Brain pericyte (primary cell): ENCODE data around the gene NUDT16L1.
"Not testable (repeated sequence)": the region's sequence is repeated elsewhere in the genome, so short reads cannot be mapped to it uniquely, and the experiment has no call there.

Experiments
- DNase-seq: peaks from one replicate; pipeline ENCODE4 v3.0.0-alpha.2; 2012; ENCODE audit warnings: low read depth, low spot score

Gene NUDT16L1

DNA sequence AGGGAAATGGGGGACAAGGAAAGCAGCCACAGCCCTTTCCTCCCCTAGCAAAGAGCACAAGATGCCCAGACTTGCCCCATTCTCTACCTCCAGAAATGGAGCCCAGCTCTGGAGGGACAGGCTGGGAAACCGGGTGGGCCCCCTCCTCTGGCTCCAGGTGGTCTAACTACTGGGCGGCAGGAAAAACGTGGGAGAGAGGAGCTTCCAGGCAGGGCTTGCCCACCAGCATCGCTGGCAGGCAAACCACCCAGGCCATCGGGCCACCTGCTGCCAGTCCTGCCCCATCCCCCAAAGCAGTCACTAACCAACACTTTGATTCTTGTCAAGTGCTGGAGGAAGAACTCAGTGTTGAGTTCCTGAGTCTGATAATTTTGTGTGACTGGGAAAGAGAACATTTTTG lies 25.1 kb downstream of the NUDT16L1 start:
- no peak for DNase-seq

DNA sequence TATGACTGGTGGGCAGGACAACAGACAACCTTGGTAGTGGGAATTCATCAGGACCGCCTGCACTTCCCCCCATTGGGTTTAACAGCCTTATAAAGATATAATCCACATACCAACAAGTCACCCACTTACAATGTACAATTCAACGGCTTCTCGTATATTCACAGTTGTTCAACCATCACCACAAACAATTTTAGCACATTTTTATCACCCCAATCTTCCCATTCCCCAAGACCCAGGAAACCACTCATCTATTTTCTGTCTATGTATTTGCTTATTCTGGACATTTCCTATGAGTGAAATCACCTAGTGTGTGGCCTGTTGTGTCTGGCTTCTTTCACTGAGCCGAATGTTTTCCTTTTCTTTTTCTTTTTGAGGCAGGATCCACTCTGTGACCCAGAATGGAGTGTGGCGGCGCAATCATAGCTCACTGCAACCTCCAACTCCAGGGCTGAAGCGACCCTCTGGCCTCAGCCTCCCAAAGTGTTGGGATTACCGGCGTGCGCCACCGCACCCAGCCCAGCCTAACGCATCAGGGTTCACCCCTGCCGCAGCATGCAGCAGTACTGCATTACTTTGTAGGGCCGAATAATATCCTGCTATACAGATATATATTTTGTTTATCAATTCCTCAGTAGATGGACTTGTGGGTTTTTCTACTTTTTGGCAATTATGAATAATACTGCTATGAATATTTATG lies 29.9 kb downstream of the NUDT16L1 start:
- DNase-seq = no peak

DNA sequence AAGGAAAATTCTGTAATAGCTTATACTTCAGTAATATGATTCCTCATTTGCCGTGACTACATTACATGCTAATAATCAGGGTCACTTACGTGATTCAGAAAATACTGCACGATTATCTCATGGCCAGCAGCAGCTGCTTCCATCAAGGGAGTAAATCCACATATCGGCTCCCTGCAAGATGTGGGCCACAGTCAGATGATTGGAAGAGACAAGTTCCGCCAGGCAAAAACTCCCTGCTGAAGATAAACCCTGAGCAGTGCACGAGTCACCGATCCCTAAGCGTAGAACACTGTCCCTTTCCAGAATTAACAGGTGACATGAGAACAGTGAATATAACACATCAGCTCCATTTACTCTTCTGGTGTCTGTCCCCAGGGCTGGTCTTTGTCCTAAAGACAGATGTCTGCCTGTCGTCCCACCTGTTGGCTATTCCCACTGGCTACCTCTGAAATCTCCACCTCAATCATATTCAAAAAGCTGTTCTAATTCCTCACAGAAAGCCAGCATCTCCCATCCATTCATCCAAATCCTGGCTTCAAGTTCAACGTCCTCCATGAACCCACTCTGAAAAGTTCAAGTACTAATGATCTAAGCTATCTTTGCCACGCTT lies 31.4 kb downstream of the NUDT16L1 start:
- DNase-seq = no peak

GRCh38 chr16:4726616-4727015 lies 33.3 kb downstream of the NUDT16L1 start:
- DNase-seq = no peak

- no peak for DNase-seq
Observed at GRCh38 chr16:4728676-4729075, 35.3 kb downstream of the NUDT16L1 start.

DNA sequence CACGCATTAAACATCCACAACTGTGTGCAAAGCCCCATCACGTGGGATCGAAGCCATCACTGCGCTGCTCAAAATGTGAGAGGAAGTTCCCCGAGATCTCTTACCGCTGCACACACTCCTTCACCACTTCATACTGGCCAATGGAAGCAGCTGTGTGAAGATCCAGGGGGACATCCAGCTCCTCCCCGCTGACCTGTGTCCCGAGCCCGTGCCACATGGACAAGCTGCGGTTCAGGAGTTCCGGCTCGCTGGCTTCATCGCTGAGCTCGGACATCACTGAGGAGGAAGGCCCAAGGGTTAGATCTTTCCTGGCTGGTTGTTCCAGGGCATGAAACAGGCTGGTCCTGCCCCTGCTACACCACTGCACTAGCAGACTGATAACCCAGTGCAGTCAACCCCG lies 36.5 kb downstream of the NUDT16L1 start:
- no peak for DNase-seq

DNA sequence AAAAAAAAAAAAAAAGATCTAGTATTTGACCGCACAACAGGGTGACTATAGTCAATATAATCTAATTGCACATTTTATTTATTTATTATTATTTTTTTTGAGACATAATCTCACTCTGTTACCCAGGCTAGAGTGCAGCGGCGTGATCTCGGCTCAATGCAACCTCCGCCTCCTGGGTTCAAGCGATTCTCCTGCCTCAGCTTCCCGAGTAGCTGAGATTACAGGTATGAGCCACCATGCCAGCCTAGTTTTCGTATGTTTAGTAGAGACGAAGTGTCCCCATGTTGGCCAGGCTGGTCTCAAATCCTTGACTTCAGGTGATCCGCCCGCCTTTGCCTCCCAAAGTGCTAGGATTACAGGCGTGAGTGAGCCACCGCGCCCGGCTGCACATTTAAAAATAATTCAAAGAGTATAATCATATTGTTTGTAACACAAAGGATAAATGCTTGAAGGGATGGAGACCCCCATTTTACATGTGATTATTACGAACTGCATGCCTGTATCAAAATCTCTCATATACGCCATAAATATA lies 39.9 kb downstream of the NUDT16L1 start:
- DNase-seq = no peak

GRCh38 chr16:4733747-4734062 lies 40.3 kb downstream of the NUDT16L1 start:
- no peak for DNase-seq

- DNase-seq = peak; percentile 83
Observed at GRCh38 chr16:4734063-4734729, 40.8 kb downstream of the NUDT16L1 start, which contains the start of the genes ANKS3 and DNAAF8. Gene ANKS3 (minus strand): TSS chr16:4734271. CDS start chr16:4730149, 4,122 bp downstream. Gene DNAAF8 (plus strand): TSS chr16:4734537. CDS start chr16:4736515, 1,978 bp downstream.

DNA sequence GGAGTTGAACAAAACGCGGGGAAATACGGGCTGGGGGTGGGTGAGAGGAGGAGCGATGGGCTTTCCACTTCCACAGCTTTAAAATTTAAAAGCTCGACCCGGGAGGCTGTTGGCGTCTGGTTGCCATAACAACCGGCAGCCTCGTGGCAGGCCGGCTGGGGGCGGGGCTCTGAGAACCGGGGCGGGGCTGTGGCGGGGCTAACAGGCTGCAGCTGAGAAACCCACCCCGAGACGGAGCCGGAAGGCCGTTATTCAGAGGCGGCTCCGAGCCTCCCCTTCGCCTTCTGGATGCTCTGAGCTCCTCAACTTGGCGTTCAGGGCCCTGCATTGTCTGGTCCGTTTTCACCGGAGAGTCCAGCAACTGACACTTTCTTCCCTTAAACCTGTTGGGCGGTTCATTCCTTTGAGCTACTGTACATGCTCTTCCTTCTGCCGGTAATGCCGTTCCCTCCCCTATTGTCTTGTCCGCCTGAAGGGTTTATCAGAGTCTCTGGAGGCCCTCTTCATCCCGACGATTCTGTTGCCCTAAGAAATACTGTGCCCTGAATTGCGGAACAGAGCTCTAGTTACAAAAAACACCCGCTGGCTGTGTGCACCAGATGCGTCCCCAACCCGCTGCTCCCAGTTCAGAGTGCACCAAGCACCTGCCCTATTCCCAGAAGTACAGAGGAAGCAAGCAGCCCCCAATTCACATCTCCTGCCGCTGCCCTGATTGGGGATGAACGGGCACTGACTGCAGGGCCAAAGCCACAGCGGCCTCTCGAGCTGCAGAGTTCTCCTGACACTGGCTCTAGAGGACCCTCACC lies 41.6 kb downstream of the NUDT16L1 start:
- no peak for DNase-seq

DNA sequence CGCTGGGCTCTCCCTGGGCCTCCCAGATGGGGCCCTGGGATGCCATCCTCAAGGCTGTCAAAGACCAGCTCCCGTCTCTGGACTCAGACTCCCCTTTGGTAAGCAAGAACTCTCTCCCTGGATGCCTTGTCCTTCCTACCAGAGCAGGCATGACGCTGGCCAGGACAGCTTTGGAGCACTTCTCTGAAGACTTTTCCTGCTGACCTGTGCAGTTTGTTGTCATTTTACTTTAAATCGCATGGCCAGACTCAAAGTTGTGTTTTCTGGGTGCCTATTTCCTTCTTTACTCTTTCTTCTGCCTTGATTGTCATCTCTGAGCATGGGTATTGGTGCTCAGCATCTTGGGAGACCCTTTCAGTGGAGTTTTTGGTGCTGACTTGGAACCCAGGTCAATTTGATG lies 43.2 kb downstream of the NUDT16L1 start:
- DNase-seq = no peak

GRCh38 chr16:4737545-4737944 lies 44.2 kb downstream of the NUDT16L1 start:
- no peak for DNase-seq

GRCh38 chr16:4738370-4738769 lies 45.0 kb downstream of the NUDT16L1 start:
- DNase-seq = not testable (repeated sequence)

DNA sequence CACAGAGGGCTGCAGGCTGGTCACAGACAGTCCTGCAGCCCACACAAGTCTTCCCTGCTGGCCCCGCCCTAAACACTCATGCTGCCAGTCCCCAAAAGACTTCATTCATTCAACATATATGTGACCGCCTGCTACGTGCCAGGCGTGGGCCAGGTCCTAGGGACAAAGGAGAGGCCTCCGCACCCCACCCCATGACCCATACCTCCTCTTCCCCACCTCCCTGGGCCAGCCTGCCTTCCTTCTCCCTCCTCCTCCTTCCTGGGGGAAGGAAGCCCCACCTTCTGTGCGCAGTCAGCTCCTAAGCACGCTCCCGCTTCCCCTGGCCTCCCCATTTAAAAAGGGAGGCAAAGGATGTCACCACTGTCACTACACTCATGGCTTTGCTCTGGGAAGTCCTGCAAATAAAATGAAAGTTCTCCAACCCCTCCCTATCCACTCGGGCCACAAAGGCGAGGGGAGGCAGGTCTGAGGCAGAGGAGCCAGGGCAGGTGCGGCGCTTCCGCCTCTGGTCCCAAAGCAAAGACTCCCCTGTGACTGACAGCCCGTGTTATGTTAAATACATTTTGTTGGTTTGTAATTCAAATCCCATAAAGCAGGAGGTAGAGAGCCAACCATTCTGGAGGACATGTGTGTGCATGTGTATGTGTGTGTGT lies 50.0 kb downstream of the NUDT16L1 start:
- no peak for DNase-seq

- DNase-seq = no peak
Observed at GRCh38 chr16:4744555-4745273, 51.4 kb downstream of the NUDT16L1 start.

GRCh38 chr16:4745274-4745569 lies 51.9 kb downstream of the NUDT16L1 start:
- no peak for DNase-seq
